Activated CD4-positive, alpha-beta T cell treated with anti-CD3 and anti-CD28 coated beads for 36 hours (primary cell): ENCODE data around the gene CDCP1. TPM values are rescaled to one million over a fixed set of nuclear protein-coding genes. Genes with fewer than 3 reads are reported as not detected.
"Not testable (repeated sequence)": the region's sequence is repeated elsewhere in the genome, so short reads cannot be mapped to it uniquely, and the experiment has no call there.

Experiments used
- ATAC-seq: fragments of 200-7000 bp; cut with Tn5 transposase; one replicate; pipeline ENCODE4 v1.10.0; 2021; ENCODE audit warnings: mild to moderate bottlenecking, moderate library complexity
- CTCF ChIA-PET: fragments of 350-600 bp; sonication (Branson Sonifier 250); formaldehyde crosslinking; loops from one replicate; lab custom pipeline; 2021; ENCODE audit warnings: antibody characterized with exemption; lab: Charles Lee
- POLR2A ChIA-PET: fragments of 350-600 bp; sonication (Branson Sonifier 250); formaldehyde crosslinking; loops from one replicate; lab custom pipeline; 2021; ENCODE audit warnings: antibody characterized with exemption, inconsistent platforms; lab: Charles Lee
- DNase-seq: peaks from one replicate; pipeline ENCODE4 v3.0.0-alpha.2; 2020
- H3K27ac Mint-ChIP-seq: one replicate; pipeline ENCODE4 v1.8.0; 2021; ENCODE audit warnings: mixed read lengths
- H3K27me3 Mint-ChIP-seq: one replicate; pipeline ENCODE4 v1.8.0; 2021; ENCODE audit warnings: mixed read lengths
- H3K36me3 Mint-ChIP-seq: one replicate; pipeline ENCODE4 v1.8.0; 2021; ENCODE audit warnings: low read depth, mixed read lengths
- H3K4me1 Mint-ChIP-seq: one replicate; pipeline ENCODE4 v1.8.0; 2021; ENCODE audit warnings: mixed read lengths
- H3K4me3 Mint-ChIP-seq: one replicate; pipeline ENCODE4 v1.8.0; 2021; ENCODE audit warnings: mild to moderate bottlenecking, moderate library complexity, mixed read lengths
- H3K9me3 Mint-ChIP-seq: one replicate; pipeline ENCODE4 v1.8.0; 2021; ENCODE audit warnings: low read depth, mixed read lengths
- intact Hi-C, 2 experiments: fragments of 100-400 bp; cut with DNase I in 1 of 2; cut with micrococcal nuclease in 1 of 2; formaldehyde crosslinking; loops; one replicate each; pipeline versions ENCODE4 v1.14.2 to v1.15.1; 2022 to 2024; cut with DNase I, micrococcal nuclease
- total RNA-seq, 2 experiments: library from RNA; stranded (reverse); gene quantifications; one replicate each; pipeline ENCODE4 v1.2.3, GENCODE V29; 2021

CDCP1 gene
- total RNA-seq, 2 experiments from 2014 or later = 3.7 to 5.8 TPM

- CTCF ChIA-PET = interaction anchor here (1.6 kb wide), 1 partner anchor 9 kb away, joined by 3 read pairs; no protein-coding TSS in a partner anchor
- no peak overlapping the region for H3K27ac Mint-ChIP-seq
- POLR2A ChIA-PET = no interaction called here
- no peak overlapping the region for H3K4me3 Mint-ChIP-seq
- H3K9me3 Mint-ChIP-seq = no peaks in the 10 kb centered on the region
- no peak for DNase-seq
- intact Hi-C loops = loop anchor here in 1 of 2 experiments (5.0 kb wide), 1 partner anchor 105 kb away; no protein-coding TSS in a partner anchor
- ATAC-seq = no peak
- H3K4me1 Mint-ChIP-seq = peaks cover 30% of the 10 kb centered on the region
- H3K36me3 Mint-ChIP-seq = no peaks in the 10 kb centered on the region
- H3K27me3 Mint-ChIP-seq = no peaks in the 10 kb centered on the region
Observed at GRCh38 chr3:45062697-45063070, 83.5 kb downstream of the CDCP1 start.

GRCh38 chr3:45060165-45060892 lies 85.8 kb downstream of the CDCP1 start:
- ATAC-seq (no peak), DNase-seq (no peak)
- no peaks in the 10 kb centered on the region for H3K36me3 Mint-ChIP-seq
- POLR2A ChIA-PET = no interaction called here
- H3K9me3 Mint-ChIP-seq = no peaks in the 10 kb centered on the region
- no peak overlapping the region for H3K4me3 Mint-ChIP-seq
- intact Hi-C loops = loop anchor here in 1 of 2 experiments (5.0 kb wide), 1 partner anchor 107 kb away; no protein-coding TSS in a partner anchor
- H3K4me1 Mint-ChIP-seq = peaks cover 21% of the 10 kb centered on the region
- H3K27ac Mint-ChIP-seq = no peak overlapping the region
- H3K27me3 Mint-ChIP-seq = no peaks in the 10 kb centered on the region
- CTCF ChIA-PET = interaction anchor here (0.6 to 1.3 kb wide), 2 partner anchors 18 to 449 kb away, joined by 3 to 4 read pairs; no protein-coding TSS in a partner anchor

- no peak for ATAC-seq
- Mint-ChIP-seq H3K9me3 (no peaks in the 10 kb centered on the region), H3K4me3 (no peak overlapping the region), H3K27ac (no peak overlapping the region), H3K36me3 (no peaks in the 10 kb centered on the region), H3K4me1 (peaks cover 15% of the 10 kb centered on the region), H3K27me3 (no peaks in the 10 kb centered on the region)
- DNase-seq = no peak
- ChIA-PET POLR2A (no interaction called here), CTCF (interaction anchor here (1.0 kb wide), 1 partner anchor 10 kb away, joined by 3 read pairs; no protein-coding TSS in a partner anchor)
- intact Hi-C loops = no loop called here
Observed at GRCh38 chr3:45059132-45059531, 87.0 kb downstream of the CDCP1 start.

- ChIA-PET CTCF (interaction anchor here (0.6 to 6.6 kb wide), 4 partner anchors 16 to 724 kb away, joined by 3 to 57 read pairs (median 10); no protein-coding TSS in a partner anchor), POLR2A (no interaction called here)
- no peaks in the 10 kb centered on the region for H3K27me3 Mint-ChIP-seq
- peaks cover 21% of the 10 kb centered on the region for H3K4me1 Mint-ChIP-seq
- H3K27ac Mint-ChIP-seq = no peak overlapping the region
- peak; percentile 52 for ATAC-seq
- no peaks in the 10 kb centered on the region for H3K36me3 Mint-ChIP-seq
- H3K4me3 Mint-ChIP-seq = no peak overlapping the region
- no peaks in the 10 kb centered on the region for H3K9me3 Mint-ChIP-seq
- intact Hi-C loops = no loop called here
- DNase-seq = peak; percentile 54
Observed at GRCh38 chr3:45057557-45057956, 88.6 kb downstream of the CDCP1 start.

- Mint-ChIP-seq H3K36me3 (no peaks in the 10 kb centered on the region), H3K9me3 (no peaks in the 10 kb centered on the region), H3K27me3 (no peaks in the 10 kb centered on the region), H3K4me3 (no peak overlapping the region), H3K27ac (no peak overlapping the region), H3K4me1 (peaks cover 21% of the 10 kb centered on the region)
- ChIA-PET POLR2A (no interaction called here), CTCF (interaction anchor here (1.0 to 6.6 kb wide), 4 partner anchors 15 to 1022 kb away, joined by 3 to 57 read pairs (median 10); no protein-coding TSS in a partner anchor)
- no peak for DNase-seq
- no peak for ATAC-seq
- intact Hi-C loops = no loop called here
Observed at GRCh38 chr3:45056608-45057301, 89.4 kb downstream of the CDCP1 start.

- no peak overlapping the region for H3K4me3 Mint-ChIP-seq
- no peak overlapping the region for H3K27ac Mint-ChIP-seq
- DNase-seq = peak; percentile 34
- H3K27me3 Mint-ChIP-seq = no peaks in the 10 kb centered on the region
- peaks cover 21% of the 10 kb centered on the region for H3K4me1 Mint-ChIP-seq
- intact Hi-C loops = loop anchor here in 1 of 2 experiments (1.0 kb wide), 1 partner anchor 18 kb away; no protein-coding TSS in a partner anchor
- no peaks in the 10 kb centered on the region for H3K36me3 Mint-ChIP-seq
- POLR2A ChIA-PET = no interaction called here
- ATAC-seq = peak; percentile 55
- H3K9me3 Mint-ChIP-seq = no peaks in the 10 kb centered on the region
- CTCF ChIA-PET = interaction anchor here (0.6 to 6.6 kb wide), 6 partner anchors 11 to 346 kb away, joined by 3 to 57 read pairs (median 4); no protein-coding TSS in a partner anchor
Observed at GRCh38 chr3:45055411-45056143, 90.6 kb downstream of the CDCP1 start.

GRCh38 chr3:45055032-45055410 lies 91.2 kb downstream of the CDCP1 start:
- no peaks in the 10 kb centered on the region for H3K27me3 Mint-ChIP-seq
- ChIA-PET POLR2A (no interaction called here), CTCF (interaction anchor here (0.7 to 6.6 kb wide), 4 partner anchors 12 to 347 kb away, joined by 3 to 57 read pairs (median 10); no protein-coding TSS in a partner anchor)
- H3K9me3 Mint-ChIP-seq = no peaks in the 10 kb centered on the region
- DNase-seq = no peak
- no peak overlapping the region for H3K27ac Mint-ChIP-seq
- H3K4me3 Mint-ChIP-seq = no peak overlapping the region
- no peaks in the 10 kb centered on the region for H3K36me3 Mint-ChIP-seq
- H3K4me1 Mint-ChIP-seq = peaks cover 21% of the 10 kb centered on the region
- intact Hi-C loops = loop anchor here in 1 of 2 experiments (1.0 kb wide), 1 partner anchor 18 kb away; no protein-coding TSS in a partner anchor
- ATAC-seq = no peak

- intact Hi-C loops = no loop called here
- Mint-ChIP-seq H3K9me3 (no peaks in the 10 kb centered on the region), H3K4me1 (peaks cover 21% of the 10 kb centered on the region), H3K27me3 (peaks cover 2% of the 10 kb centered on the region), H3K36me3 (no peaks in the 10 kb centered on the region), H3K4me3 (no peak overlapping the region), H3K27ac (no peak overlapping the region)
- CTCF ChIA-PET = interaction anchor here (1.4 to 6.6 kb wide), 4 partner anchors 12 to 156 kb away, joined by 3 to 57 read pairs (median 10); no protein-coding TSS in a partner anchor
- ATAC-seq (peak; percentile 47), DNase-seq (peak; percentile 31)
- POLR2A ChIA-PET = no interaction called here
Observed at GRCh38 chr3:45054196-45054857, 91.9 kb downstream of the CDCP1 start.

- H3K36me3 Mint-ChIP-seq, H3K9me3 Mint-ChIP-seq, H3K27ac Mint-ChIP-seq, DNase-seq, POLR2A ChIA-PET, intact Hi-C loops, H3K27me3 Mint-ChIP-seq, H3K4me3 Mint-ChIP-seq, ATAC-seq: not testable (repeated sequence)
- peaks cover 21% of the 10 kb centered on the region for H3K4me1 Mint-ChIP-seq
- CTCF ChIA-PET = interaction anchor here (1.4 to 6.6 kb wide), 3 partner anchors 12 to 157 kb away, joined by 3 to 57 read pairs (median 4); no protein-coding TSS in a partner anchor
Observed at GRCh38 chr3:45053805-45054195, 92.4 kb downstream of the CDCP1 start.

GRCh38 chr3:45051685-45052084 lies 94.5 kb downstream of the CDCP1 start:
- H3K4me3 Mint-ChIP-seq = no peak overlapping the region
- ChIA-PET CTCF (no interaction called here), POLR2A (no interaction called here)
- DNase-seq (no peak), ATAC-seq (no peak)
- no peaks in the 10 kb centered on the region for H3K9me3 Mint-ChIP-seq
- intact Hi-C loops = no loop called here
- H3K4me1 Mint-ChIP-seq = peaks cover 14% of the 10 kb centered on the region
- H3K27ac Mint-ChIP-seq = no peak overlapping the region
- H3K36me3 Mint-ChIP-seq = no peaks in the 10 kb centered on the region
- H3K27me3 Mint-ChIP-seq = peaks cover 5% of the 10 kb centered on the region
